ENCODE measurements around the gene KDM6A. TPM values are rescaled to one million over a fixed set of nuclear protein-coding genes. Genes with fewer than 3 reads are reported as not detected.

KDM6A gene
- total RNA-seq, 1 experiment from 2014 or later, result 45.0 TPM

DNA sequence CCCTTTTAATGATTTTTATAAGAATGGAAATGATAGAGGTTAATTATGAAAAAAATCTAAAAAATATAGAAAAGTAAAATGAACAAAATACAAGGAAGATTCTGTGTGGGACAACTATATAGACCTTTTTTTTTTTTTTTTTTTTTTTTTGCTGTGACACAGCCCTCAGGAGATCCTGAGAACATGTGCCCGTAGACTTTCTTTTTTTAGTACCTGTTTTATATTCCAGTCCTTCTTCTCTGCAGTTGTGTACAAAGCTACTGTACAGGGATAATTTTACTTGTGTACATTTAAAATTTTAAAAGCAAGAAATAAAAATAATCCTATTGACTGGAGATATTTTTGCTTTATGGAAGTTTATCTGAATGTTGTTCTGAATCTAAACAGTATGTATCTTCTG lies 85.5 kb downstream of the KDM6A start:
- CTCF ChIA-PET, result no interaction called here
- H3K4me3 Mint-ChIP-seq, result no peak overlapping the region
- no peaks in the 10 kb centered on the region for H3K27me3 Mint-ChIP-seq (ENCODE audit: low read depth)
- no peaks in the 10 kb centered on the region for H3K9me3 Mint-ChIP-seq
- DNase-seq (ENCODE audit: low spot score) (no peak), ATAC-seq (no peak)
- H3K4me1 Mint-ChIP-seq, result peaks cover 31% of the 10 kb centered on the region
- POLR2A ChIA-PET, result no interaction called here
- H3K27ac Mint-ChIP-seq, result no peak overlapping the region
- TF ChIP-seq, protein P1, sequence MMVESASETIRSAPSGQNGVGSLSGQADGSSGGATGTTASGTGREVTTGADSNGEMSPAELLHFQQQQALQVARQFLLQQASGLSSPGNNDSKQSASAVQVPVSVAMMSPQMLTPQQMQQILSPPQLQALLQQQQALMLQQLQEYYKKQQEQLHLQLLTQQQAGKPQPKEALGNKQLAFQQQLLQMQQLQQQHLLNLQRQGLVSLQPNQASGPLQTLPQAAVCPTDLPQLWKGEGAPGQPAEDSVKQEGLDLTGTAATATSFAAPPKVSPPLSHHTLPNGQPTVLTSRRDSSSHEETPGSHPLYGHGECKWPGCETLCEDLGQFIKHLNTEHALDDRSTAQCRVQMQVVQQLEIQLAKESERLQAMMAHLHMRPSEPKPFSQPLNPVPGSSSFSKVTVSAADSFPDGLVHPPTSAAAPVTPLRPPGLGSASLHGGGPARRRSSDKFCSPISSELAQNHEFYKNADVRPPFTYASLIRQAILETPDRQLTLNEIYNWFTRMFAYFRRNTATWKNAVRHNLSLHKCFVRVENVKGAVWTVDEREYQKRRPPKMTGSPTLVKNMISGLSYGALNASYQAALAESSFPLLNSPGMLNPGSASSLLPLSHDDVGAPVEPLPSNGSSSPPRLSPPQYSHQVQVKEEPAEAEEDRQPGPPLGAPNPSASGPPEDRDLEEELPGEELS (CRISPR knock-in tag; IDR thresholded peaks at IDR 0.05), result no peak
- no peak for TF ChIP-seq TCF7 (CRISPR knock-in tag; IDR thresholded peaks at IDR 0.05; ENCODE audit: low read depth)
- peaks cover 26% of the 10 kb centered on the region for H3K36me3 Mint-ChIP-seq

DNA sequence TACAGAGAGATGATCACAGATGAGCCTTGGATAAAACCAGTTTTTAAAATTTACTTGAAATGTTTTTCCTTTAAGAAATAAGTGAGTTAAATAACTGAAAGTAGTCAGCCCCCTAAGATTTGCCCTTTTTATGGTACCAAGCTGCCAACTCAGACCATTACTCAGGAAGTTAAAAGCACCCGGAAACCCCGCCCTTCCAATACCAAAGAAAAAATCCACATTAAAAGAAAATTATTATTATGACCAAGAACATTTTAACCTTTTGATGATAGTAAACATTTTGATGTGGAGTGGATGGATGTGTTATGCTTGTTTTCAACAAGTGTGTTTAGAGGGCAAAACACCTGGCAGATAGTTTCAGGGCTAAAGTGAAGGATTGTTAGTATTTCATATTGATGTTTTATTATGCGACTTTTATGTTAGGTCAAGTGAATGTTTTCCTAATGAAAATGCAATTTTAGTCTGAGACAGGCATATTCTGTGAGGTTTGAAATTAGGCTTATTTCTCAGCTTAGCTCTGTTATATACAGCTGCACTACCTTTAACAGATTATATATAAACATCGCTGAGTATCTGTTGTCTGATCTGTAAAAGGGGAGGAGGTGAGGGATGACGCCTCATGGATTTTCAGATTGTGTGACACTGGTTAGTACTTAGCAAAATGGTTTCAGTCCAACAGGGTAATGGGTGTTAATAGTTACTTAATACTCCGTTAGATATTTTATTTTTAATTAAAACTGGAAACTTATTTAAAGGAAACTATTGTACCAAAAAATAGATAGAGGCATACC lies 89.0 kb downstream of the KDM6A start:
- DNase-seq (ENCODE audit: low spot score) (no peak), ATAC-seq (no peak)
- ChIA-PET CTCF (no interaction called here), POLR2A (no interaction called here)
- peaks cover 24% of the 10 kb centered on the region for H3K4me1 Mint-ChIP-seq
- H3K27me3 Mint-ChIP-seq (ENCODE audit: low read depth), result no peaks in the 10 kb centered on the region
- TF ChIP-seq, protein P1 (CRISPR knock-in tag; IDR thresholded peaks at IDR 0.05), result no peak
- no peak for TF ChIP-seq FOXK1 (CRISPR knock-in tag; IDR thresholded peaks at IDR 0.05)
- TF ChIP-seq ZNF219 (CRISPR knock-in tag; IDR thresholded peaks at IDR 0.05; ENCODE audit: borderline replicate concordance), result no peak
- no peak for TF ChIP-seq CBFB (CRISPR knock-in tag; IDR thresholded peaks at IDR 0.05; ENCODE audit: low read depth)
- no peak for TF ChIP-seq ZNF263 (CRISPR knock-in tag; IDR thresholded peaks at IDR 0.05; ENCODE audit: low read depth)
- TF ChIP-seq PRRX2 (CRISPR knock-in tag; IDR thresholded peaks at IDR 0.05), result no peak
- TF ChIP-seq USF1 (CRISPR knock-in tag; IDR thresholded peaks at IDR 0.05), result no peak
- TF ChIP-seq TCF7 (CRISPR knock-in tag; IDR thresholded peaks at IDR 0.05; ENCODE audit: low read depth), result no peak
- TF ChIP-seq JUN (CRISPR knock-in tag; IDR thresholded peaks at IDR 0.05), result no peak
- TF ChIP-seq, protein P2, sequence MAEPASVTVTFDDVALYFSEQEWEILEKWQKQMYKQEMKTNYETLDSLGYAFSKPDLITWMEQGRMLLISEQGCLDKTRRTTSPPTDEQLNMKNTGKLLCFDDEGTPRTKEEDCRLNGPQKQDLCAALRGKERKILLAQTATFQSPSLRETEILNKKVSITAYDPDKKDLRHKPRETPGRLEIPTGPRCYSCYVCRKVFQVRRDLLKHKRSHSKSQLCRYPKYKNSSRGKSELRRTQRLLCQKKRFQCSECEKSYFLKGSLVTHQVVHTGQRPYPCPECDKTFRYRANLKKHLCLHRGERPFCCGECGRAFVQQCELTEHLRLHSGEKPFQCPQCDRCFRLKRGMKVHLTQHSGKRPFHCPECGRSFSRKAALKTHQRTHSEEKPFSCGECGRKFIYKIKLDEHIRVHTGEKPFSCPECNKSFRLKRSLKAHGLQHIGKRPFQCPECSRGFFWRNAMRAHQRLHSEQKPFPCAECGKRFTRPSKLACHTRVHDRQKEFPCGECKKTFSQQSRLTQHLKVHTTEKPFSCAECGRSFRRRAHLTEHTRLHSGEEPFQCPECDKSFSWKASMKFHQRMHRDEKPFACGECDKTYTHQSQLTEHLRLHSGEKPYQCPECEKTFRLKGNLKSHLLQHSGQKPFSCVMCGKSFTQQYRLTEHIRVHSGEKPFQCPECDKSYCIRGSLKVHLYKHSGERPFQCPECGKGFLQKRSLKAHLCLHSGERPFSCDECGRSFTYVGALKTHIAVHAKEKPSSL (CRISPR knock-in tag; conservative IDR thresholded peaks at IDR 0.05), result no peak
- TF ChIP-seq ZNF121 (CRISPR knock-in tag; IDR thresholded peaks at IDR 0.05), result no peak
- no peak for TF ChIP-seq FOXP1 (CRISPR knock-in tag; IDR thresholded peaks at IDR 0.05; ENCODE audit: borderline replicate concordance)
- TF ChIP-seq, protein P3, sequence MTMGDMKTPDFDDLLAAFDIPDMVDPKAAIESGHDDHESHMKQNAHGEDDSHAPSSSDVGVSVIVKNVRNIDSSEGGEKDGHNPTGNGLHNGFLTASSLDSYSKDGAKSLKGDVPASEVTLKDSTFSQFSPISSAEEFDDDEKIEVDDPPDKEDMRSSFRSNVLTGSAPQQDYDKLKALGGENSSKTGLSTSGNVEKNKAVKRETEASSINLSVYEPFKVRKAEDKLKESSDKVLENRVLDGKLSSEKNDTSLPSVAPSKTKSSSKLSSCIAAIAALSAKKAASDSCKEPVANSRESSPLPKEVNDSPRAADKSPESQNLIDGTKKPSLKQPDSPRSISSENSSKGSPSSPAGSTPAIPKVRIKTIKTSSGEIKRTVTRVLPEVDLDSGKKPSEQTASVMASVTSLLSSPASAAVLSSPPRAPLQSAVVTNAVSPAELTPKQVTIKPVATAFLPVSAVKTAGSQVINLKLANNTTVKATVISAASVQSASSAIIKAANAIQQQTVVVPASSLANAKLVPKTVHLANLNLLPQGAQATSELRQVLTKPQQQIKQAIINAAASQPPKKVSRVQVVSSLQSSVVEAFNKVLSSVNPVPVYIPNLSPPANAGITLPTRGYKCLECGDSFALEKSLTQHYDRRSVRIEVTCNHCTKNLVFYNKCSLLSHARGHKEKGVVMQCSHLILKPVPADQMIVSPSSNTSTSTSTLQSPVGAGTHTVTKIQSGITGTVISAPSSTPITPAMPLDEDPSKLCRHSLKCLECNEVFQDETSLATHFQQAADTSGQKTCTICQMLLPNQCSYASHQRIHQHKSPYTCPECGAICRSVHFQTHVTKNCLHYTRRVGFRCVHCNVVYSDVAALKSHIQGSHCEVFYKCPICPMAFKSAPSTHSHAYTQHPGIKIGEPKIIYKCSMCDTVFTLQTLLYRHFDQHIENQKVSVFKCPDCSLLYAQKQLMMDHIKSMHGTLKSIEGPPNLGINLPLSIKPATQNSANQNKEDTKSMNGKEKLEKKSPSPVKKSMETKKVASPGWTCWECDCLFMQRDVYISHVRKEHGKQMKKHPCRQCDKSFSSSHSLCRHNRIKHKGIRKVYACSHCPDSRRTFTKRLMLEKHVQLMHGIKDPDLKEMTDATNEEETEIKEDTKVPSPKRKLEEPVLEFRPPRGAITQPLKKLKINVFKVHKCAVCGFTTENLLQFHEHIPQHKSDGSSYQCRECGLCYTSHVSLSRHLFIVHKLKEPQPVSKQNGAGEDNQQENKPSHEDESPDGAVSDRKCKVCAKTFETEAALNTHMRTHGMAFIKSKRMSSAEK (CRISPR knock-in tag; IDR thresholded peaks at IDR 0.05; ENCODE audit: borderline replicate concordance), result no peak
- no peak for TF ChIP-seq GTF2I (CRISPR knock-in tag; conservative IDR thresholded peaks at IDR 0.05)
- TF ChIP-seq, protein P4, sequence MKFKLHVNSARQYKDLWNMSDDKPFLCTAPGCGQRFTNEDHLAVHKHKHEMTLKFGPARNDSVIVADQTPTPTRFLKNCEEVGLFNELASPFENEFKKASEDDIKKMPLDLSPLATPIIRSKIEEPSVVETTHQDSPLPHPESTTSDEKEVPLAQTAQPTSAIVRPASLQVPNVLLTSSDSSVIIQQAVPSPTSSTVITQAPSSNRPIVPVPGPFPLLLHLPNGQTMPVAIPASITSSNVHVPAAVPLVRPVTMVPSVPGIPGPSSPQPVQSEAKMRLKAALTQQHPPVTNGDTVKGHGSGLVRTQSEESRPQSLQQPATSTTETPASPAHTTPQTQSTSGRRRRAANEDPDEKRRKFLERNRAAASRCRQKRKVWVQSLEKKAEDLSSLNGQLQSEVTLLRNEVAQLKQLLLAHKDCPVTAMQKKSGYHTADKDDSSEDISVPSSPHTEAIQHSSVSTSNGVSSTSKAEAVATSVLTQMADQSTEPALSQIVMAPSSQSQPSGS (CRISPR knock-in tag; IDR thresholded peaks at IDR 0.05; ENCODE audit: borderline replicate concordance, low read depth), result no peak
- no peak for TF ChIP-seq FOXJ3 (CRISPR knock-in tag; IDR thresholded peaks at IDR 0.05; ENCODE audit: borderline replicate concordance)
- no peak for TF ChIP-seq ATF1 (CRISPR knock-in tag; IDR thresholded peaks at IDR 0.05)
- TF ChIP-seq ETV6 (CRISPR knock-in tag; IDR thresholded peaks at IDR 0.05), result no peak
- H3K36me3 Mint-ChIP-seq, result peaks cover 49% of the 10 kb centered on the region
- peaks cover 3% of the 10 kb centered on the region; the same call in 1 of the 2 replicates for H3K9me3 Mint-ChIP-seq
- H3K27ac Mint-ChIP-seq, result no peak overlapping the region
- no peak overlapping the region for H3K4me3 Mint-ChIP-seq

All from WTC11 (cell line).